CD4-positive, alpha-beta T cell (primary cell): ENCODE results near the gene GPR176. TPM values are rescaled to one million over a fixed set of nuclear protein-coding genes. Genes with fewer than 3 reads are reported as not detected.

Experiments
- ATAC-seq: fragments of 200-7000 bp; cut with Tn5 transposase; one replicate; pipeline ENCODE4 v1.10.0; 2022; ENCODE audit warnings: mild to moderate bottlenecking; ENCODE audit not compliant: poor library complexity
- CTCF ChIA-PET: fragments of 350-600 bp; sonication (Branson Sonifier 250); formaldehyde crosslinking; loops from one replicate; lab custom pipeline; 2021; ENCODE audit warnings: antibody characterized with exemption, inconsistent platforms; lab: Charles Lee
- POLR2A ChIA-PET: fragments of 350-600 bp; sonication (Branson Sonifier 250); formaldehyde crosslinking; loops from one replicate; lab custom pipeline; 2021; ENCODE audit warnings: antibody characterized with exemption, inconsistent platforms; lab: Charles Lee
- DNase-seq, 14 experiments: peaks; one replicate each; pipeline ENCODE4 v3.0.0-alpha.2; 2013 to 2020; ENCODE audit warnings: mixed read lengths in 2 of 14
- H3K27ac ChIP-seq, 2 donors: one replicate each; pipeline versions ENCODE4 v1.5.1 to v1.7.0; 2013; ENCODE audit warnings: low read length in 2 of 2, low read depth in 1 of 2, mild to moderate bottlenecking in 1 of 2
- H3K27me3 ChIP-seq, 2 experiments: 1 replicate in 1 of 2; 2 replicates in 1 of 2; pipeline versions ENCODE4 v1.6.1 to v1.7.0; 2013; ENCODE audit warnings: low read length in 2 of 2, control low read depth in 1 of 2, mild to moderate bottlenecking in 1 of 2, moderate library complexity in 1 of 2; ENCODE audit not compliant: insufficient read depth in 2 of 2, control insufficient read depth in 1 of 2
- H3K36me3 ChIP-seq: one replicate; pipeline ENCODE4 v1.6.1; 2013; ENCODE audit warnings: low read length, control low read depth; ENCODE audit not compliant: insufficient read depth
- H3K4me1 ChIP-seq: one replicate; pipeline ENCODE4 v1.6.1; 2013; ENCODE audit warnings: low read length, control low read depth; ENCODE audit not compliant: insufficient read depth
- H3K4me3 ChIP-seq: one replicate; pipeline ENCODE4 v1.5.1; 2013; ENCODE audit warnings: mild to moderate bottlenecking, low read length, moderate library complexity
- H3K9me3 ChIP-seq, 2 experiments: 1 replicate in 1 of 2; 2 replicates in 1 of 2; pipeline versions ENCODE4 v1.6.1 to v1.7.0; 2013; ENCODE audit warnings: low read length in 2 of 2, mild to moderate bottlenecking in 2 of 2, control low read depth in 1 of 2, moderate library complexity in 1 of 2; ENCODE audit not compliant: control insufficient read depth in 1 of 2, insufficient read depth in 1 of 2
- H3K27ac Mint-ChIP-seq: one replicate; pipeline ENCODE4 v1.8.0; 2020; ENCODE audit warnings: mixed read lengths
- H3K27me3 Mint-ChIP-seq: one replicate; pipeline ENCODE4 v1.8.0; 2021; ENCODE audit warnings: mixed read lengths
- H3K36me3 Mint-ChIP-seq: one replicate; pipeline ENCODE4 v1.8.0; 2021; ENCODE audit warnings: low read depth, mixed read lengths
- H3K4me1 Mint-ChIP-seq: one replicate; pipeline ENCODE4 v1.8.0; 2021; ENCODE audit warnings: low read depth, mixed read lengths
- H3K4me3 Mint-ChIP-seq: one replicate; pipeline ENCODE4 v1.8.0; 2020; ENCODE audit warnings: mild to moderate bottlenecking, mixed read lengths
- H3K9me3 Mint-ChIP-seq: one replicate; pipeline ENCODE4 v1.8.0; 2020; ENCODE audit warnings: mixed read lengths
- CTCF ChIP-seq: fragments of 200-600 bp; IDR thresholded peaks from one replicate; pipeline ENCODE4 v1.8.0; 2022; ENCODE audit warnings: antibody characterized with exemption, mild to moderate bottlenecking
- intact Hi-C, 2 experiments: fragments of 100-400 bp; cut with DNase I in 1 of 2; cut with micrococcal nuclease in 1 of 2; formaldehyde crosslinking; loops; one replicate each; pipeline versions ENCODE4 v1.15.1 to v1.9.0; 2023 to 2025; cut with DNase I, micrococcal nuclease
- total RNA-seq, 174 experiments: library from RNA in 2 of 174; stranded (reverse) in 2 of 174; gene quantifications; one replicate each; pipeline ENCODE4 v1.2.3 and lab custom pipeline; 2021 to 2026

Gene GPR176
- total RNA-seq, 2 experiments from 2014 or later = not detected

- H3K36me3 Mint-ChIP-seq = no peaks in the 10 kb centered on the region
- intact Hi-C loops = no loop called here
- no peak overlapping the region for H3K4me3 Mint-ChIP-seq
- H3K4me1 ChIP-seq = no peaks in the 10 kb centered on the region
- peaks cover 22% of the 10 kb centered on the region for H3K27me3 Mint-ChIP-seq
- no peak for TF ChIP-seq CTCF
- no peaks in the 10 kb centered on the region for H3K36me3 ChIP-seq
- no peak overlapping the region for H3K4me3 ChIP-seq
- H3K9me3 Mint-ChIP-seq = no peaks in the 10 kb centered on the region
- POLR2A ChIA-PET = no interaction called here
- CTCF ChIA-PET = no interaction called here
- ATAC-seq (no peak), DNase-seq (no peak)
- H3K27me3 ChIP-seq = peaks cover 0 to 7% of the 10 kb centered on the region in 2 experiments
- H3K27ac ChIP-seq = no peak overlapping the region
- H3K9me3 ChIP-seq = no peaks in the 10 kb centered on the region
- no peak overlapping the region for H3K27ac Mint-ChIP-seq
- no peaks in the 10 kb centered on the region for H3K4me1 Mint-ChIP-seq
These were observed 59.2 kb downstream of the GPR176 start for GRCh38 chr15:39860871-39861270.

GRCh38 chr15:39860200-39860599 is 59.9 kb downstream of the GPR176 start:
- TF ChIP-seq CTCF = no peak
- Mint-ChIP-seq H3K4me1 (no peaks in the 10 kb centered on the region), H3K9me3 (no peaks in the 10 kb centered on the region), H3K27ac (no peak overlapping the region), H3K36me3 (no peaks in the 10 kb centered on the region), H3K27me3 (peaks cover 17% of the 10 kb centered on the region), H3K4me3 (no peak overlapping the region)
- ATAC-seq (no peak), DNase-seq (no peak)
- ChIA-PET CTCF (no interaction called here), POLR2A (no interaction called here)
- no peak overlapping the region for H3K27ac ChIP-seq
- intact Hi-C loops = no loop called here
- H3K4me3 ChIP-seq = no peak overlapping the region
- no peaks in the 10 kb centered on the region for H3K36me3 ChIP-seq
- H3K9me3 ChIP-seq = no peaks in the 10 kb centered on the region
- H3K27me3 ChIP-seq = peaks cover 0 to 7% of the 10 kb centered on the region in 2 experiments
- H3K4me1 ChIP-seq = no peaks in the 10 kb centered on the region

GRCh38 chr15:39859636-39860035 is 60.4 kb downstream of the GPR176 start:
- H3K27me3 Mint-ChIP-seq = peaks cover 15% of the 10 kb centered on the region
- no peaks in the 10 kb centered on the region for H3K9me3 Mint-ChIP-seq
- no peak overlapping the region for H3K27ac Mint-ChIP-seq
- H3K27ac ChIP-seq = no peak overlapping the region
- no peak for DNase-seq
- peaks cover 0 to 7% of the 10 kb centered on the region in 2 experiments for H3K27me3 ChIP-seq
- no peaks in the 10 kb centered on the region for H3K4me1 Mint-ChIP-seq
- no peaks in the 10 kb centered on the region for H3K4me1 ChIP-seq
- no peaks in the 10 kb centered on the region for H3K9me3 ChIP-seq
- no peak overlapping the region for H3K4me3 Mint-ChIP-seq
- POLR2A ChIA-PET = no interaction called here
- CTCF ChIA-PET = no interaction called here
- TF ChIP-seq CTCF = no peak
- no peak overlapping the region for H3K4me3 ChIP-seq
- no peaks in the 10 kb centered on the region for H3K36me3 ChIP-seq
- no peaks in the 10 kb centered on the region for H3K36me3 Mint-ChIP-seq
- ATAC-seq = no peak
- intact Hi-C loops = no loop called here
